Keratinocyte (primary cell): ENCODE results near the gene RPS16.

Experiments used
- CTCF ChIP-seq, 3 experiments: IDR thresholded peaks in 1 of 3; conservative IDR thresholded peaks in 1 of 3; optimal IDR thresholded peaks in 1 of 3; 2 replicates in 2 of 3; 3 replicates in 1 of 3; pipeline versions ENCODE3 to v1.5.1; 2011; ENCODE audit warnings: low read length in 3 of 3, mild to moderate bottlenecking in 3 of 3, moderate library complexity in 2 of 3, control low read depth in 1 of 3, inconsistent platforms in 1 of 3; ENCODE audit not compliant: insufficient read depth in 2 of 3; ENCODE audit errors: extremely low read depth in 1 of 3
- EZH2 ChIP-seq: IDR thresholded peaks from one replicate; pipeline ENCODE4 v1.6.1; 2012; ENCODE audit warnings: inconsistent platforms, mild to moderate bottlenecking, low read length, moderate library complexity

GRCh38 chr19:39430675-39431593, 4.8 kb downstream of the RPS16 start:
- TF ChIP-seq CTCF (optimal IDR thresholded peaks at IDR 0.05 in 1 of 3, IDR thresholded peaks at IDR 0.05 in 1 of 3, conservative IDR thresholded peaks at IDR 0.05 in 1 of 3; ENCODE audit: extremely low read depth in 1 of 3, insufficient read depth in 2 of 3, low read length in 3 of 3) (no peak), EZH2 (no peak)
